HG02973 (cell line): ENCODE results near the gene IL36G.

Source experiments
- ATAC-seq: cut with Tn5 transposase; IDR thresholded peaks from one replicate; pipeline ENCODE4 v1.9.1; 2021; ENCODE audit warnings: moderate library complexity; ENCODE audit not compliant: unreplicated experiment

The IL36G gene

GRCh38 chr2:112972423-112973086, 5.3 kb upstream of the IL36G start:
- no peak for ATAC-seq

- ATAC-seq: no peak
Observed at GRCh38 chr2:112973156-112973555, 4.7 kb upstream of the IL36G start.

GRCh38 chr2:112979731-112980130, 1.9 kb downstream of the IL36G start:
- ATAC-seq: no peak

- no peak for ATAC-seq
Observed at GRCh38 chr2:112980537-112980936, 2.7 kb downstream of the IL36G start.

- no peak for ATAC-seq
Observed at GRCh38 chr2:112985090-112985489, 7.3 kb downstream of the IL36G start.

GRCh38 chr2:112989611-112990010, 11.8 kb downstream of the IL36G start:
- no peak for ATAC-seq

GRCh38 chr2:112993831-112994230, 16.0 kb downstream of the IL36G start:
- ATAC-seq: no peak

GRCh38 chr2:112994648-112995047, 16.8 kb downstream of the IL36G start:
- no peak for ATAC-seq

GRCh38 chr2:112995346-112995920, 17.6 kb downstream of the IL36G start:
- ATAC-seq: no peak

- no peak for ATAC-seq
Observed at GRCh38 chr2:112996635-112997034, 18.8 kb downstream of the IL36G start.

- no peak for ATAC-seq
Observed at GRCh38 chr2:112997151-112997550, 19.3 kb downstream of the IL36G start.

GRCh38 chr2:113000436-113000835, 22.6 kb downstream of the IL36G start:
- no peak for ATAC-seq

GRCh38 chr2:113002677-113003076, 24.9 kb downstream of the IL36G start:
- no peak for ATAC-seq

- no peak for ATAC-seq
Observed at GRCh38 chr2:113005030-113005509, 27.3 kb downstream of the IL36G start, which contains the start of gene IL36A. IL36A (plus strand) TSS chr2:113005459; CDS start chr2:113005872, 413 bp downstream.

GRCh38 chr2:113007250-113007649, 29.4 kb downstream of the IL36G start:
- no peak for ATAC-seq

GRCh38 chr2:113009622-113010021, 31.8 kb downstream of the IL36G start:
- ATAC-seq: no peak

GRCh38 chr2:113010088-113010487, 32.3 kb downstream of the IL36G start:
- no peak for ATAC-seq

GRCh38 chr2:113011108-113011507, 33.3 kb downstream of the IL36G start:
- no peak for ATAC-seq

- ATAC-seq: no peak
Observed at GRCh38 chr2:113012436-113013335, 34.9 kb downstream of the IL36G start.

- ATAC-seq: no peak
Observed at GRCh38 chr2:113013336-113013661, 35.5 kb downstream of the IL36G start.

GRCh38 chr2:113014067-113014466, 36.3 kb downstream of the IL36G start:
- ATAC-seq: no peak

- ATAC-seq: no peak
Observed at GRCh38 chr2:113015042-113015441, 37.2 kb downstream of the IL36G start.
